GM19467 (cell line): ENCODE data around the gene MIAT.

Experiments used
- ATAC-seq: cut with Tn5 transposase; IDR thresholded peaks from one replicate; pipeline ENCODE4 v1.9.1; 2021; ENCODE audit warnings: mild to moderate bottlenecking, moderate library complexity; ENCODE audit not compliant: unreplicated experiment

Gene MIAT

GRCh38 chr22:26665813-26666231 is 8.4 kb downstream of the MIAT start:
- ATAC-seq, result no peak

GRCh38 chr22:26667140-26667539 is 9.8 kb downstream of the MIAT start:
- no peak for ATAC-seq

- ATAC-seq, result no peak
Measured at GRCh38 chr22:26669060-26669481, 11.7 kb downstream of the MIAT start.

GRCh38 chr22:26670459-26670858 is 13.1 kb downstream of the MIAT start:
- ATAC-seq, result no peak

GRCh38 chr22:26671317-26672059 is 14.1 kb downstream of the MIAT start:
- no peak for ATAC-seq

- ATAC-seq, result no peak
Measured at GRCh38 chr22:26672060-26672471, 14.7 kb downstream of the MIAT start.

GRCh38 chr22:26672590-26673468 is 15.4 kb downstream of the MIAT start:
- peak; percentile 61 for ATAC-seq

GRCh38 chr22:26673486-26673885 is 16.1 kb downstream of the MIAT start:
- no peak for ATAC-seq

- no peak for ATAC-seq
Measured at GRCh38 chr22:26674211-26675190, 17.1 kb downstream of the MIAT start.

GRCh38 chr22:26675687-26676268 is 18.4 kb downstream of the MIAT start:
- no peak for ATAC-seq

- ATAC-seq, result no peak
Measured at GRCh38 chr22:26677217-26677616, 19.8 kb downstream of the MIAT start.

- no peak for ATAC-seq
Measured at GRCh38 chr22:26679003-26679629, 21.7 kb downstream of the MIAT start.

- ATAC-seq, result no peak
Measured at GRCh38 chr22:26680485-26680884, 23.1 kb downstream of the MIAT start.

GRCh38 chr22:26681395-26681821 is 24.0 kb downstream of the MIAT start:
- no peak for ATAC-seq

- no peak for ATAC-seq
Measured at GRCh38 chr22:26684168-26684567, 26.8 kb downstream of the MIAT start.

GRCh38 chr22:26685601-26686000 is 28.2 kb downstream of the MIAT start:
- ATAC-seq, result no peak

- no peak for ATAC-seq
Measured at GRCh38 chr22:26687439-26687838, 30.1 kb downstream of the MIAT start.

- no peak for ATAC-seq
Measured at GRCh38 chr22:26689513-26690301, 32.3 kb downstream of the MIAT start.
